NCI-H2081 (cell line): ENCODE data around the gene KREMEN1.

Experiments used
- DNase-seq, 2 experiments: peaks; one replicate each; lab custom pipeline; 2025; lab: John Stamatoyannopoulos, UW

The KREMEN1 gene

GRCh38 chr22:29049655-29050263 lies 23.1 kb upstream of the KREMEN1 start:
- DNase-seq, result no peak

GRCh38 chr22:29050457-29050856 lies 22.4 kb upstream of the KREMEN1 start:
- no peak for DNase-seq

- DNase-seq, result no peak
These were observed 19.7 kb upstream of the KREMEN1 start for GRCh38 chr22:29053048-29053702.

GRCh38 chr22:29054251-29054767 lies 18.5 kb upstream of the KREMEN1 start:
- no peak for DNase-seq

GRCh38 chr22:29055192-29055830 lies 17.5 kb upstream of the KREMEN1 start:
- DNase-seq, result no peak

- no peak for DNase-seq
These were observed 16.4 kb upstream of the KREMEN1 start for GRCh38 chr22:29056472-29056871.

GRCh38 chr22:29060251-29060869 lies 12.5 kb upstream of the KREMEN1 start:
- no peak for DNase-seq

GRCh38 chr22:29060931-29061330 lies 11.9 kb upstream of the KREMEN1 start:
- DNase-seq, result no peak

GRCh38 chr22:29061773-29062172 lies 11.1 kb upstream of the KREMEN1 start, which contains the start of gene C22orf31:
Gene C22orf31, minus strand, starts transcription at chr22:29061831. Its CDS starts 39 bp downstream, at chr22:29061792.
- no peak for DNase-seq

GRCh38 chr22:29062286-29062821 lies 10.5 kb upstream of the KREMEN1 start:
- no peak for DNase-seq

GRCh38 chr22:29065468-29066190 lies 7.2 kb upstream of the KREMEN1 start:
- DNase-seq, result no peak

- no peak for DNase-seq
These were observed 3.4 kb upstream of the KREMEN1 start for GRCh38 chr22:29069463-29069862.

GRCh38 chr22:29070490-29070889 lies 2.3 kb upstream of the KREMEN1 start:
- no peak for DNase-seq

- DNase-seq, result no peak
These were observed 1.4 kb upstream of the KREMEN1 start for GRCh38 chr22:29071261-29072045.

- peak; percentile 64 to 66 for DNase-seq
These were observed 449 bp upstream of the KREMEN1 start for GRCh38 chr22:29072193-29072978.

- DNase-seq, result no peak
These were observed 912 bp downstream of the KREMEN1 start for GRCh38 chr22:29073618-29074275.

- no peak for DNase-seq
These were observed 1.5 kb downstream of the KREMEN1 start for GRCh38 chr22:29074276-29074772.

- no peak for DNase-seq
These were observed 5.4 kb downstream of the KREMEN1 start for GRCh38 chr22:29078036-29078868.
